Activated T-helper 9 cell treated with anti-CD3 and anti-CD28 coated beads, Interleukin-2, amount 50 U/mL, for 16 hours (primary cell): ENCODE results near the gene ANKRD28.
"Not testable (repeated sequence)": the region's sequence is repeated elsewhere in the genome, so short reads cannot be mapped to it uniquely, and the experiment has no call there.

Experiments
- DNase-seq: peaks from one replicate; pipeline ENCODE4 v3.0.0-alpha.2; 2020; ENCODE audit warnings: low read depth

Gene ANKRD28

DNA sequence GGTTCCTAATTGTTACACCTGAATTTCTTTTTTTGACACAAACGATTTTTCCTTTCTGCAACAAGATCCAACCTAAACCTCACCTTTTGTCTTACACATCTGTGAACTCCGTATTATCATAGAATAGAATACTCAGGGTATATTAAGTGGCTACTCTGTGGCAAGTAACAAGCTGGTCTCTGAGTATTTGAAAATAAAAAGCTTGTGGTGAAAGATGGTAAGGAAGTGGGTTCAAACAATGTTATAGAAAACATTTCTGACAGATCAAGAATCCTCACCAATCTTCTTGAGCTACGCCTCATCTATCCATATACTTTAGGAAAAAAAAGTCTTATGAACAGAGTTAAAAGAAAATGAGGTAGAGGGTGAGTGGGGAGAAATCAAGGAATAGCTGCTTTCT is 3.5 kb upstream of the ANKRD28 start:
- DNase-seq, result no peak

DNA sequence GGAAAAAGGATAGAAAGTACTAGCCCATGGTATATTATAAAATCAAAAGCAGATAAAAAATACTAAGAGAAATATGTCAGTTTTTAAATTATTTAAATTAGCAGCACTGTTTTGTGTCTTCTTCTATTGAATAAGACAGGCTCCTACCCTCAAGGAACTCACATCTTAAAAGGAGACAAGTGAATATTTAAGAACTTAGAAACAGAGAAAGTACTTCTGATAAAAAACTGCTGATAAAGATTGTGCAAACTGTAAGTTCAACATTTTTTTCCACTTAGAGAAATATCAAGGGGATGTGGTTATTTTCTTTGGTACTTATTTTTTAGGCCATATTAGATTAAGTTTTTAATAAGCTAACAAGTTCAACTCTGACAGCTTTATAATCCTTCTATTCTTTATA is 3.0 kb upstream of the ANKRD28 start:
- DNase-seq, result no peak

DNA sequence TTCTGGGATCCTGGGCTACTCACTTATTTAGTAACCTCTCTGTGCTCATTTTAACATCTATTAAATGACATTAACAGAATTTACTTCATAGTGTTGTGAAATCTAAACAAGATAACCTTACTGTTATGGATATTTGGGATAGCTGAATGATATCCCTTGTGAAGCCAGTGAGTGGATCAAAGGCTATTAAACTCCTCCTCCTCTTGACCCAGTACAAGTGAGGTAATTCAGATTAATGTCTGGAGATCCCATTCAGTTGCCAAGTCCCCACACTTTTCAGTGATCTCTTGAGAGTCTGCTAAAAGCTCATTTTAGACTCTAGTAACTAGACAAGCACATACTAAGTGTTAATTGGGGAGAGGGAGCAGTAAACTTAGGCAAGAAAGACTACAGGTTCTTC is 2.5 kb upstream of the ANKRD28 start:
- DNase-seq, result no peak

DNA sequence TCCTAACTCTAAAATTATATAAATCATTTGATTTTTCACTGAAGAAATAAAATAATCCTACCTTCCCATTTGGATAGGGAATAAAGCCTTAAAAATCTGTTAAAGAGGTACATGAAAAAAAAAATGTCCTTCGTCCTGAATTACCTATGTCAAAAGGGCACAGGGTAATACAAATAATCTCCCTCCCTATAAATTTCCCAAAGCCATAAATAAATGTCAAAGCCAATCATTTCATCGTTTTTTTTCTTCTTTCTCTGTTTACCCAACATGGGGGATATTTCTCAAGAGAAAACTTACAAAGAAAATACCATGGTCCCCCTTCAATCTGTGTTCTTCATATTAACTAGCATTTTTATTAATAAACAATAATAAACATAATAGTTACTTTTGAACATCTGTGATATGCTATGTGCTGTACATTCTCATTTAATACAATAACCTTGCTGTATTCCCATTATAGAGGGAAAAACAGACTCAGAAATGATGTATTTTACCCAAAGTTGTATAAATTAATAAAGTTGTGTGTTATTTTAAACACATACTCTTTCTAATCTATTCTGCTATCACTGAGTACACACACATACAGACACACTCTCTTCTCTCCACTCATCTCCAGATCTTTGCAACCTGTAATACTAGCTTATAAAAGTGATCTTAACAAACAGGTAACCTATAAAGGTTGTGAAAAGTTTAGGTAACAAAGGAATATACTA is 910 bp upstream of the ANKRD28 start:
- no peak for DNase-seq

DNA sequence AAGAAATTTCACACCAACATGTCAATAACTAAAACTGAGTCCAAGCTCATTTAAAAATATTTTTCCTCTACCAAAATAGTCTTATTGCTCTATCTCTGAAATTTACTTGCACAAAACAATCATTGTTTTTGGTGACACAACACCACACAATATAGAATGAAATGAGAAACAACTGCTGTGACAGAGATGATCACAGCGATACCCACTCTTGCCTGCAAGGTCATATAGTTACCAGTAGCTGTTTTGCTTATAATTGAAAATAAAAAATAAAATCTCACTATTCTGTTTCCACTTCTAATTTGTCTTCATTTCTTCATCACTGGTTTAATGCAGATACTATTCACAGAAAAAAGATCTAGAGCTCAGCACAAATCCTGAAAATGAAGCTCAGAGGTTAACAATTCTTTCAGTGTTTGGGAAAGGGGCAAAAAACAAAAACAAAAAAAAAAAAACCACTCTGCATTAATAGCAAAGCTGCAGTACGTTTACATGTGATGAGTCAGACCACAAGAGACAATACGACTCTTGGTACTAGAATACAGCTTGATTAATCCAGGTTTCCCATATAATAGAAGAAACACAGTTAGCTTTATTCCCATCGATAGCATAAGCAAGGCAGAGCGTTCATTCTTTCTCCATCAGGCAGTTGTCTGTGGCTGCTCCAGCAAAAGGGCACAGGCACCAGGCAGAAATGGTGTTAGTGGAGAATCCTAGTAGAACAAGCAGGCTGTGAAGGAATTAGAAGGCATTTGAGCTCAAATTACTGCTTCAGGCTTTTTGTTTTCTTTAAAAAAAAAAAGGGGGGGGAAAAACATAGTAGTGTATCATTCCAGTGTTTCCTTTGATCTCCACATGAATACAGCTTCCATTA is 773 bp downstream of the ANKRD28 start:
- DNase-seq, result no peak

DNA sequence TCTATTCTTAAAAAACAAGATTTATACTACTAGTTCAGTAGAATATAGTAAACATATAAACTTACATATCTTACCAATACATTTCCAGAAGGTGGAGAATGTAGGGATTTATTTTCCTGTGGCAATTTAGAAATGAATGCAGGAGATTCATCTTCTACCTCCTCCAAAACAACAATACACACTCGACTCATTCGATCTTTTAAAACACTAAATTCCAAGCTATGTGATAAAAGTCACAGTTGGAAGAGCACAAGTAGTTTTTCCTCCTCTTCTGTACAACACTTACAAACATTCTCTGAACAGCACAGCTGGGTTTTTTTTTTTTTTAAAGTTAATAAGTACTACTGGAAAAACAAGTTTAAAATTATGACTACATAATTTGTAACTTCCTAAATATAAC is 1.4 kb downstream of the ANKRD28 start:
- DNase-seq, result no peak

DNA sequence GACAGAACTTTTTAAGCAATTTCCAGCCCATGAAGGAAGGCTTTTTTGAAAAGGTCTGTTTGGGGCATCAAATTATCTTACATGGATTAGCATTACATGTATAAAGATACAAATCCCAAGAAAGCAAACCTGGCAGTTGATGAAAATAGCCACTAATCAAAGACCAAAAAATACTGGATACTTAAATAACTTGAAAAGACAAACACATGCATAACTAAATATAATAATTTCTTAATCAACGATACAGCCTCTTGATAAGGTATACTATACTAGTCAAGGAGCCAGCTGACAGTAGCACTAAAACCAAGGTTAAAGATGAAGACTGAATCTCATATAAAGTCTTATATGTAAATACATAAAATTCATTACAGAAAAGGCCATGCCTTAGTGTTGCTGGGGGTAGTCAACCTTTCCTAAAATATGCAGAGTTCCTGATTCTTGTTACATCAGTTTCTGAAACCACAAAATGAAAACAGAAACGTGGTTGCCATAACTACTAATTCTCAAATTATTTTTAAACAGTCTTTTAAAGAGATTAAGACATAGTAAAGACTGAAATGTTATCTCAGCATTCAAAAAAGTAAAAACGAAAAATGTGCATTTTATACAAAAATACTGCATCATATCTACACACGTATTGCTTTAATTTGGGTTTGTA is 2.0 kb downstream of the ANKRD28 start:
- no peak for DNase-seq

DNA sequence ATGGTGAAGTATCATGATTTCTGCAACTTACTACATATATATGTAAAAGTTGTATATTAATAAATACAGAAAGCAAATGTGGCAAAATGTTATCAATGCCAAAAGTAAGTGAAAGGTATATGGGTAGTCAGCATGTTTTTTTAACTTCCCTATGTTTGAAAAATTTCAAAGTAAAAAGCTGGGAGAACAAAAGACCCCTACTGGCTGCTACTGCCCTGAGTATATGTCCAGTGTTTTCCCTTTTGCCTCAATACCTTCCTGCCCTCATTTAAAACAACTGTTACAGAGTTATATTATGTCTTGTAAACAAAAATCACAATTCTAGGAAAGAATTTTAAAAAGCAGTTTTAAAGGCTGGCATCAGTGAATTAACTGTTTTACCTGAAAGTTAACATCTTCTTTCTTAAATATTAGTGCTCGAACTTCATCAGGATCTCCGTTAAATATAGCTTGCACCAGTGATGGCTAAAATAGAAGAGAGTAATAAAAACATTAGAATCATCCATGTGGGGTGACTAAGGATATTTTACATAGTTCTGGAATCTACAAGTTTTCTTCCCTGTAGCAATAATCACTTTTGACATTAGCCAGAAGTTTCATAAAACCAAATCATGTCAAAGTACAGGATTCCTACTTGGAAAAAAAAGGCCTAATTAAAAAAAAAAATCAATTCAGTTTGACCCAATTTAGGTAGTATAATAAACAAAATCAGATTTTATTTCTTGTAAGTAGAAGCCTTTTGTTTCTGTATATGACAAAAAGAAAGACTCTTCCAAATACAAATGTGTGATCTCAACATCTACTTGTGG is 2.7 kb downstream of the ANKRD28 start:
- no peak for DNase-seq

DNA sequence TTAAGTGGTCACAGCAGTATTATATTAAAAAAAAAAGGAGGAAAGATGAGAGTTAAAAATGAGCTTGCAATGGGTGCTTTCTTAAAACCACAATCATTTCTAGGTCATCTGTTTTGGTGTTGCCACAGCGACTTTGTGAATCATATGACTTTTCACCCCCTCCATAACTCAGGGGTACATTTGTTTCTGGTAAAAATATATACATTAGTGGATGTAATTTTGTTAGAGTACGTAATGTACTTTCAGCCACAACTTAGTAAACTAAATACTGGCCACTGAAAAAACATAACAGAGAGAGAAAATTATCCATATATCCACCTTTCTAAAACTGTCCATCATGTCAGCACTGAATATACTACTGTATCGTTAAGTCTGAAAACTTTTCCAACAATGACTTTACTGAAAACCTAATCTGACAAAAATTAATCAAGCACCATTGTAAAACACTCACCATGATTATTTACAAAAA is 3.4 kb downstream of the ANKRD28 start:
- DNase-seq, result no peak

DNA sequence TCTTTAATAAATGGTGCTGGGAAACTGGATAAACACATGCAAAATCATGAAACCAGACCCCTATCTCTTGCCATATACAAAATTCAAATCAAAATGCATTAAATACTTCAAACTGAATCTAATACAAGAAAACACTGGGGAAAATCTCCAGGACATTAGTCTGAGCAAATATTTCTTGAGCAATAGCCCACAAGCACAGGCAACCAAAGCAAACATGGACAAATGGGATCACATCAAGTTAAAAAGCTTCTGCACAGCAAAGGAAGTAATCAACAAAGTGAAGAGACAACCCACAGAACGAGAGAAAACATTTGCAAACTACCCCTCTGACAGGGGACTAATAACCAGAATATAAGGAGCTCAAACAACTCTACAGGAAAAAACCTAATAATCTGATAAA is 6.3 kb downstream of the ANKRD28 start:
- DNase-seq, result no peak

DNA sequence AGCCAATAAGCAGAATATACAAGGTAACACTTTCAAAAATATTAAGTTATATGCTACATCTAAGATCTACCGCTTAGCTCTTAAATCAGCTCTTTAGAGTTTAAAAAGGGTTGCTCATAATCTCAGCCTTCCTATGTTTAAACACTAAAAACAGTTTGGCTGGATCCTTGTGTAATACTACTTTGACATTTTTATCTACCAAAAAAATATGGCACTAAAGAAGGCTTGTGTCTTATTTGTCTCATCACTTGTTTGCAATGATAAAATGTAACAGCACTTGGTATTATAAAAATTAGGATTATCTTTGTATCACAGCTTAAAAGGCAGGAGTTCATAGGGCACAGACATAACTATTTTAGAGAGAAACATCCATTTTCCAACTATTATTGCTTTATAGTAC is 9.8 kb downstream of the ANKRD28 start:
- DNase-seq, result no peak

DNA sequence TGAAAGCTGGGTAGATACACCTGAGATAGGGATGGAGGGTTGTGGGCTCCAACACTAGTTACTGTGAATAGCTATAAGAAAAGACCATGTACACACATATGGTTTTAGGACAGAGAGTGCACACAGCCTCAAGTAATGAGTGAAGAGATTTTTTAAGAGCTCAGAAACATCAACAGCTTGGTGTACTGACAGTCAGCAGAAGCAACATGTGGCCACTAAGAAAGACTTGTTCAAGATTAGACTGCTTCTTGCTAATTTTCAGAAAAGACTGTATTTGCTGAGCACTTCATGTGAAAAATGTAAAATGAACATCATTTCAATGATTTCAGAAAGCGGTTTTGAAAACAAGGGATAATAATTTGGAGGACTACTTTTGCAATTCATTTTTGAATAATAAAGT is 10.3 kb downstream of the ANKRD28 start:
- DNase-seq, result no peak

DNA sequence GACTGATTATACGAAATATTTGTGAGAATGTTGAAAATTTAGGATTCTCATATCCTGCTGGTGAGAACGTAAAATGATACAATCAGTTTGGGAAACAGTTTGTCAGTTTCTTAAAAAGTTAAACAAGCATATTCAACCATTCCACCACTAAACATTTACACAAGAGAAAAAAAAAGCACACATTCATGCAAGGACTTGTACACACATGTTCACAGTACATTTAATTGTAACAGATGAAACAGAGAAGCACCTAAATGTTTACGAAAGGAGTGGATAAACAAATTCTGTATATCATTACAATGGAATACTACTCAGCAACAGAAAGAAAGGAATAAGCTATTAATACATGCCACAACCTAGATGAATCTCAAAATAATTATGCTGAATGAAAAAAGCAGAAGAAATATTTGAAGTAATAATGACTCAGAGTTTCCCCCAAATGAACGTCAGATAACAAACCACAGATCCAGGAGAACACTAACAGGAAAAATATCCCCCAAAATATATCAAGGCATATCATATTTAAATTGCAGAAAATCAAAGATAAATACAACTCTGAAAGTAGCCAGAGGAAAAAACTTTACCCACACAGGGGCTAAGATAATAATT is 14.3 kb downstream of the ANKRD28 start:
- no peak for DNase-seq

DNA sequence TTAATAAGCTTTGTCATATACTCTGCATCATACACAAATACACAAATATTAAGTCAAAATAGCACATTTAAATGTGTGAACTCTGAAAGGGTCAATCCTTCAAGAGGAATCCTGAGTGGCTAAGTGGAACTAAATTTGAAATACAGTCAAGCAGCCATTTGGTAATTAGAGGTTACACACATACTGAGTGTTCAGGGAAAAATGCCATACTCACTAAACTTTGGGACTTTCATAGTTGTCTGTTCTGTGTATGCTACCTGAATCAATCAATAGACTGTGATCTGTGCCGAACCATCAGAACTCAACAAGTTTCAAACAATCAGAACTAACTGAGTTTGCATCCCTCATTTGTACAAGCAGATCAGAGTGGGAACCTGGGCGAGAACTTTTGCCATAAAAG is 15.3 kb downstream of the ANKRD28 start:
- no peak for DNase-seq

DNA sequence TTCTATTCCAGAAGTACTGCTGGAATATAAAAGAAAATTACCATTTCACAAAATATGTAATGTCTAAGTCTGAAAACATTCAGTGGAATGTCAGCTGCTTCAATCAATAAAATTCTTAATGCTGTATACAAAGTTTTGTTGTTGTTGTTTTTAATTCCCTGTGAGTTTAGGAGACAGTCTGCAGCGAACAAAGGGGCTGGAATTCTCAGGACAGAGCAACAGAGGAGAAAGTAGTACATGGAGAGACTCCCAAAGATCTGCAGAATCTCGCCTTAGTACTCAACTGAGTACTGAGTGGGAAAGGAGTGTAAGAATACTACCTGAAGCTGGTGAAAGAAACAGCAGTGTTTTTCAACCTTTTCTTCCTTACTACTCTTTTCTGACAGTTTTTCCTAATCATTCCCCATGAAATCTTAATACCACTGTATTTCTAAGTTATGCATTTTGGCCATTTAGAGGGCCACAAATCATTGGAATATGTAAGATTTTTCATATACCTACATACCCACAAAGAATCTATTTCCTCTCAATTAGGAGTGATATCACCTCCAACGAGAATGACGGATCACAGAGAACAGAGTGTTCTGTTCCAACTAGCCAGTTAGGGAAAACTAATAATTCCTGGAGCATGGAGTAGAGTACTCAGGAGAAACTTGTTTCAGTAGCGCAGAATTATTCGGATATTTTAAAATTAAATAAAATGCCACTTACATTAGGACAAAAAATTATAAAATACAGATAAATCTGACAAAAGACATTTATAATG is 16.0 kb downstream of the ANKRD28 start:
- no peak for DNase-seq

DNA sequence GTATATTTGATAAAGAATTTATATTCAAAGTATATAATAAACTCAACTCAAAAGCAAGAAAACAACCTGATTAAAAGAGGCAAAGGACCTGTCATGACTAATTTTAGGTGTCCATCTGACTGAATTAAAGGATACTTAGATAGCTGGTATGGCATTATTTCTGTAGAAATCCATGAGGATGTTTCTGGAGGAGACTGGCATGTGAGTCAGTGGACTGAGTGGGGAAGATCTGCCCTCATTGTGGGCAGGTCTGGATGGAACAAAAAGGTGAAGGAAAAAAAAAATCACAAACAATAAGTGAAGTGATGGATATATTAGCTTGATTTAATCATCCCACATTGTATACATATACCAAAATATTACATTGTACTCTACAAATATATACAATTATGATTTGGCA is 16.6 kb downstream of the ANKRD28 start:
- DNase-seq, result no peak

DNA sequence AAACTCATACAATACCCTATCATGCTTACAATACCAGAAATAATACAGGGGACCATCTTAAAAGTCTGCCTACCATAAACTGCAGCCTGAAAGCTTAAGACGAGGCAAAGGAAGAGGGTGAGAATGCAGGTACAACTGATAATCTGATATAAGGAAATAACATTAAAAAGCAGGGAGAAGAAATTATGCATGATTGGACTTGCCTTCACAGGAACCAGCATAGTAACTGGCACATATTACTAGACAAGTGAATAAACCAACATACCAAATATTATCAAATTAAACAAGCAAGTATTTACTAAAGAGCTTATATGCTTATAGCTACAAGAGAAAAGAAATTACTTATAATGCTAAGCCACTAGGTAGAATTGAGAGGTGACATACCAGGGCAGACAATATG is 18.7 kb downstream of the ANKRD28 start:
- DNase-seq, result no peak

DNA sequence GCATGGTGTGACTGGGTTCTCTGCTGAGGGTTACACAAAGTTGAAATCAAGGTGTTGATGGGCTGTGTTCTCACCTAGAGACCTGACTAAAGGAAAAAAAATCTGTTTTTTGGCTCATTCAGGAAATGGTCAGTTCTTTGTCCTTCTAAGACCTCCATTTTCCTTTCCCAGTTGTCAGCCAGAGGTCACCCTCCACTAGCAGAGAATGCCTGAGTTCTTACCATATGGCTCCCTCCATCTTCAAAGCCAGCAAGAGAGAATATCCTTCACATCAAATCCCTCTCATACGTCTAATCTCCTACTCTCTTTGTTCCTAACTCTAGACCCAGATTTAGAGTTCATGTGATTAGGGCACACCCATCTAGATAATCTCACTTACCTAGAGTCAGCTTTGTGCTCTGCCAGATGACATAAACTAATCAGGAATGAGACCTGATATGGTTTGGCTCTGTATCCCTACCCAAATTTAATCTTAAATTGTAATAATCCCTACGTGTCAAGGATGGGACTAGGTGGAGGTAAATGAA is 19.4 kb downstream of the ANKRD28 start:
- DNase-seq, result no peak

DNA sequence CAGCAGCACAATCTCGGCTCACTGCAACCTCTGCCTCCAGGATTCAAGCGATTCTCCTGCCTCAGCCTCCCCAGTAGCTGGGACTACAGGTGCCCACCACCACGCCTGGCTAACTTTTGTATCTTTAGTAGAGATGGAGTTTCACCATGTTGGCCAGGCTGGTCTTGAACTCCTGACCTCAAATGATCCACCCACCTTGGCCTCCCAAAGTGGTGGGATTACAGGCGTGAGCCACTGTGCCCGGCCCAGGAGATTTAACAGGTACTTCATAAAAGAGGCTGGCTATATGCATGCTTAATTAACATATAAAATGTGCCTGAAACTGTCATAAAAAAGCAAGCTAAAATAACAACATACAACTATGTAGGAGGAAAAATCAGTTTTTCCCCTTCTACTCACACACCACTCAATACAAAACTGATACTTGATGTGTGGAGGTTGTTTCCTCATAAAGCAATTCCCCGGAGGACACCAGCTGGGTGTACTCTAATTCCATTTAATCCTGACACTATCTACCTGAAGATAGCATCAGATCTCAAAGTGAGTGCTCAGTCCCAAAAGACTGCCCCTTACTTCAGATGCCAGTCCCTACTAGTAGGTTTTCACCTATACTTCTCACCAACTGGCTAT is 22.7 kb downstream of the ANKRD28 start:
- not testable (repeated sequence) for DNase-seq

DNA sequence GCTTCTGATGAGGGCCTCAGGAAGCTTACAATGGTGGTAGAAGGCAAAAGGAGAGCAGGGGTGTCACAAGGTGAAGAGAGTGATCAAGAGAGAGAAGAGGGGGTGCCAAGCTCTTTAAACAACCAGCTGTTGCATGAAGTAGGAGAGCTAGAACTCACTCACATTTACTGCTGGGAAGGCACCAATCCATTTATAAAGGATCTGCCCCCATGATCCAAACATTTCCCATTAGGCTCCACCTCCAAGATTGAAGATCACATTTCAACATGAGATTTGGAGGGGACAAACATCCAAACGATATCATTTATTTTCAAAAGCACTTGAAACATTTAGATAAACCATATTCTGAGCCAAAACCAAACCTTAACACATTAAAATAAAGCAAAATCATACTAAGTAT is 26.3 kb downstream of the ANKRD28 start:
- no peak for DNase-seq
